IMR-90 (cell line): ENCODE results near the gene SIK2.

Experiments used
- CTCF ChIP-seq: conservative IDR thresholded peaks from 2 replicates; pipeline ENCODE4 v1.5.1; 2012; ENCODE audit warnings: mild to moderate bottlenecking, low read depth, low read length, improper control_type of control experiment
- MXI1 ChIP-seq: IDR thresholded peaks from 2 replicates; pipeline ENCODE4 v1.6.1; 2012; ENCODE audit warnings: low read depth, mild to moderate bottlenecking, low read length, moderate library complexity, borderline replicate concordance
- POLR2A ChIP-seq: IDR thresholded peaks from 2 replicates; pipeline ENCODE4 v1.6.1; 2012; ENCODE audit warnings: mild to moderate bottlenecking, low read depth, low read length
- RCOR1 ChIP-seq: IDR thresholded peaks from 2 replicates; pipeline ENCODE4 v1.6.1; 2012; ENCODE audit warnings: mild to moderate bottlenecking, low read length, improper control_type of control experiment; ENCODE audit not compliant: insufficient replicate concordance
- RFX5 ChIP-seq: IDR thresholded peaks from 2 replicates; pipeline ENCODE4 v1.8.0; 2012; ENCODE audit warnings: low read depth, mild to moderate bottlenecking, low read length, moderate library complexity

- no peak for TF ChIP-seq RCOR1
- TF ChIP-seq CTCF = peak; percentile 87
- no peak for TF ChIP-seq POLR2A
- no peak for TF ChIP-seq RFX5
- TF ChIP-seq MXI1 = peak; percentile 67; the same call in 1 of the 2 replicates
These were observed 175.1 kb downstream of the SIK2 start for GRCh38 chr11:111777094-111778046.
